NCI-H526 (cell line): ENCODE data around the gene TNRC6B.
A peak's percentile ranks its signal among the peaks of the same experiment; 100 is the strongest.
"Not testable (repeated sequence)": the region's sequence is repeated elsewhere in the genome, so short reads cannot be mapped to it uniquely, and the experiment has no call there.

Experiments used
- DNase-seq, 2 experiments: peaks; one replicate each; lab custom pipeline; 2025; lab: John Stamatoyannopoulos, UW

Gene TNRC6B

GRCh38 chr22:40182231-40182835 lies 4.6 kb downstream of the TNRC6B start:
- DNase-seq, result no peak

GRCh38 chr22:40183029-40183581 lies 5.4 kb downstream of the TNRC6B start:
- peak in 1 of 2 experiments; percentile 8 for DNase-seq

- DNase-seq, result not testable (repeated sequence)
Observed at GRCh38 chr22:40183603-40184002, 5.9 kb downstream of the TNRC6B start.

- DNase-seq, result no peak
Observed at GRCh38 chr22:40187389-40187788, 9.7 kb downstream of the TNRC6B start.

GRCh38 chr22:40189997-40190396 lies 12.3 kb downstream of the TNRC6B start:
- DNase-seq, result no peak

- no peak for DNase-seq
Observed at GRCh38 chr22:40190501-40190900, 12.8 kb downstream of the TNRC6B start.

GRCh38 chr22:40193429-40194421 lies 16.0 kb downstream of the TNRC6B start:
- peak; percentile 17 to 31 for DNase-seq

- no peak for DNase-seq
Observed at GRCh38 chr22:40194656-40195055, 16.9 kb downstream of the TNRC6B start.

- DNase-seq, result no peak
Observed at GRCh38 chr22:40196628-40197360, 19.1 kb downstream of the TNRC6B start.

- DNase-seq, result not testable (repeated sequence)
Observed at GRCh38 chr22:40197421-40197820, 19.7 kb downstream of the TNRC6B start.

GRCh38 chr22:40198733-40199132 lies 21.0 kb downstream of the TNRC6B start:
- DNase-seq, result no peak

- DNase-seq, result no peak
Observed at GRCh38 chr22:40199223-40199622, 21.5 kb downstream of the TNRC6B start.

GRCh38 chr22:40199852-40200251 lies 22.1 kb downstream of the TNRC6B start:
- DNase-seq, result no peak

GRCh38 chr22:40200795-40201530 lies 23.2 kb downstream of the TNRC6B start:
- no peak for DNase-seq

GRCh38 chr22:40202225-40202944 lies 24.7 kb downstream of the TNRC6B start:
- no peak for DNase-seq

GRCh38 chr22:40203572-40203971 lies 25.8 kb downstream of the TNRC6B start:
- DNase-seq, result no peak

- DNase-seq, result no peak
Observed at GRCh38 chr22:40204321-40205116, 26.8 kb downstream of the TNRC6B start.

GRCh38 chr22:40206561-40206960 lies 28.8 kb downstream of the TNRC6B start:
- no peak for DNase-seq

GRCh38 chr22:40210818-40211217 lies 33.1 kb downstream of the TNRC6B start:
- DNase-seq, result no peak

GRCh38 chr22:40211476-40212054 lies 33.8 kb downstream of the TNRC6B start:
- DNase-seq, result no peak
